ENCODE measurements around the gene PROSER2. TPM values are rescaled to one million over a fixed set of nuclear protein-coding genes. Genes with fewer than 3 reads are reported as not detected.

PROSER2 gene
- total and polyA plus RNA-seq, 9 donors, result 1.3 to 13.4 (median 3.7) TPM

GRCh38 chr10:11908536-11908935, 85.4 kb downstream of the PROSER2 start:
- Histone ChIP-seq H3K36me3 (no peaks in the 10 kb centered on the region), H3K4me3 (no peak overlapping the region), H3K4me1 (ENCODE audit: insufficient read depth) (no peaks in the 10 kb centered on the region), H3K27ac (no peak overlapping the region), H3K27me3 (no peaks in the 10 kb centered on the region), H3K9me3 (no peaks in the 10 kb centered on the region)
- intact Hi-C loops (cut with DNase I), result no loop called here
- no peak for TF ChIP-seq EP300 (IDR thresholded peaks at IDR 0.05)
- no peak for TF ChIP-seq POLR2A (IDR thresholded peaks at IDR 0.05)
- TF ChIP-seq CTCF (IDR thresholded peaks at IDR 0.05), result no peak
- WGBS, 3 donors, result 87 to 94% (median 89%) methylated on average over 10 of the region's 10 CpGs
- DNase-seq, result no peak

DNA sequence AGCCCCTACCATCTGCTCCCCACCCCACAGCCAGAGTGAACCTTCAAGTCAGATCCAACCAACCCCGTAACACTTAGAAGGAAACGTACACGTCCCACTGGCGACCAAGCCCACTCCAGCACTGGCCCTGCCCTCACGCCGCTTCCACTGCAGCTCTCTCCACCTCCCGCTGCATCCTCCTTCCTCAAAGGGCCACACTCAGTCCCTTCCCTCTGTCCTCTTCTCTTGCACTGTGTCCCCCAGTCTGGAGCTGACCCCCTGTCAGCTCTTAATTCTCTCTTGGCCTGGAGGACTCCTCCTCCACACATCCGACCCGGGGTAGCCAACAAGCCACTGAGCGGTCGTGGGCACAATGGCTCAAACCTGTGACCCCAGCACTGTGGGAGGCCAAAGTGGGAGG, 85.8 kb downstream of the PROSER2 start:
- no peaks in the 10 kb centered on the region for H3K4me1 ChIP-seq (ENCODE audit: insufficient read depth)
- H3K27me3 ChIP-seq, result no peaks in the 10 kb centered on the region
- WGBS, 3 donors, result 93 to 94% (median 94%) methylated on average over 11 of the region's 11 CpGs
- no peaks in the 10 kb centered on the region for H3K9me3 ChIP-seq
- TF ChIP-seq POLR2A (IDR thresholded peaks at IDR 0.05) (no peak), EP300 (IDR thresholded peaks at IDR 0.05) (no peak), CTCF (IDR thresholded peaks at IDR 0.05) (no peak)
- DNase-seq, result no peak
- H3K27ac ChIP-seq, result no peak overlapping the region
- H3K36me3 ChIP-seq, result no peaks in the 10 kb centered on the region
- intact Hi-C loops (cut with DNase I), result no loop called here
- H3K4me3 ChIP-seq, result no peak overlapping the region

DNA sequence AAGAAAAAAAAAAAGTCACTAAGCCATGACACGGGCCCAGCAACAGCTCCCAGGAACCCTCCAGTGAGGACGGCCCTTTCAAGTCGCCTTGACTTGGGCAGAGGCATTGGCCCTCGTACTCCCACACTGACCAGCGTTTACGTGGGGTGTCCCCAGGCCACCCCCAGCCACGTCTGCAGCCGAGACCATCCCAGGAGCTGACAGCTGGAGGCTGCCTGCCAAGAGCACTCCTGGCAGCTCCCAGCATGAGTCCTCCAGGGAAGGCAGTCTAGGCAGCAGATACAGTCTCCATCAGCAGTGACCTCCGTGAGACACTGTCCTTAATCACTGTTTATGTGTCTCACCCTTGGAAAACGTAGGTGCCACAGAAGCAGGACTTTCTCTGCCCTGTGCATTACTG, 86.5 kb downstream of the PROSER2 start:
- H3K4me3 ChIP-seq, result no peak overlapping the region
- 34 to 53% (median 41%) methylated on average over 10 of the region's 10 CpGs for WGBS, 3 donors
- no peaks in the 10 kb centered on the region for H3K36me3 ChIP-seq
- intact Hi-C loops (cut with DNase I), result no loop called here
- H3K9me3 ChIP-seq, result no peaks in the 10 kb centered on the region
- H3K27me3 ChIP-seq, result no peaks in the 10 kb centered on the region
- no peaks in the 10 kb centered on the region for H3K4me1 ChIP-seq (ENCODE audit: insufficient read depth)
- no peak for TF ChIP-seq POLR2A (IDR thresholded peaks at IDR 0.05)
- DNase-seq, result no peak
- no peak overlapping the region for H3K27ac ChIP-seq

GRCh38 chr10:11910102-11910501, 86.9 kb downstream of the PROSER2 start:
- TF ChIP-seq EP300 (IDR thresholded peaks at IDR 0.05) (no peak), CTCF (IDR thresholded peaks at IDR 0.05) (no peak), POLR2A (IDR thresholded peaks at IDR 0.05) (no peak)
- DNase-seq, result no peak
- intact Hi-C loops (cut with DNase I), result no loop called here
- Histone ChIP-seq H3K27me3 (no peaks in the 10 kb centered on the region), H3K27ac (no peak overlapping the region), H3K4me3 (no peak overlapping the region), H3K4me1 (ENCODE audit: insufficient read depth) (no peaks in the 10 kb centered on the region), H3K9me3 (no peaks in the 10 kb centered on the region), H3K36me3 (no peaks in the 10 kb centered on the region)
- 83 to 86% (median 85%) methylated on average over 10 of the region's 10 CpGs for WGBS, 3 donors

- H3K36me3 ChIP-seq, result no peaks in the 10 kb centered on the region
- DNase-seq, result no peak
- WGBS, 3 donors, result 39 to 41% (median 40%) methylated on average over 11 of the region's 11 CpGs
- TF ChIP-seq EP300 (IDR thresholded peaks at IDR 0.05) (no peak), POLR2A (IDR thresholded peaks at IDR 0.05) (no peak), CTCF (IDR thresholded peaks at IDR 0.05) (no peak)
- H3K9me3 ChIP-seq, result no peaks in the 10 kb centered on the region
- no peaks in the 10 kb centered on the region for H3K27me3 ChIP-seq
- no peaks in the 10 kb centered on the region for H3K4me1 ChIP-seq (ENCODE audit: insufficient read depth)
- H3K27ac ChIP-seq, result no peak overlapping the region
- H3K4me3 ChIP-seq, result no peak overlapping the region
- intact Hi-C loops (cut with DNase I), result no loop called here
These were observed 90.0 kb downstream of the PROSER2 start for GRCh38 chr10:11913079-11913641.

Data from ovary (tissue), 9 donors.